Inferior parietal cortex (tissue), 1 donor: Measurements from ENCODE around the gene TTC7B.

Source experiments
- DNase-seq: peaks from one replicate; pipeline ENCODE4 v3.0.0-alpha.2; 2016; ENCODE audit errors: extremely low spot score

The TTC7B gene

DNA sequence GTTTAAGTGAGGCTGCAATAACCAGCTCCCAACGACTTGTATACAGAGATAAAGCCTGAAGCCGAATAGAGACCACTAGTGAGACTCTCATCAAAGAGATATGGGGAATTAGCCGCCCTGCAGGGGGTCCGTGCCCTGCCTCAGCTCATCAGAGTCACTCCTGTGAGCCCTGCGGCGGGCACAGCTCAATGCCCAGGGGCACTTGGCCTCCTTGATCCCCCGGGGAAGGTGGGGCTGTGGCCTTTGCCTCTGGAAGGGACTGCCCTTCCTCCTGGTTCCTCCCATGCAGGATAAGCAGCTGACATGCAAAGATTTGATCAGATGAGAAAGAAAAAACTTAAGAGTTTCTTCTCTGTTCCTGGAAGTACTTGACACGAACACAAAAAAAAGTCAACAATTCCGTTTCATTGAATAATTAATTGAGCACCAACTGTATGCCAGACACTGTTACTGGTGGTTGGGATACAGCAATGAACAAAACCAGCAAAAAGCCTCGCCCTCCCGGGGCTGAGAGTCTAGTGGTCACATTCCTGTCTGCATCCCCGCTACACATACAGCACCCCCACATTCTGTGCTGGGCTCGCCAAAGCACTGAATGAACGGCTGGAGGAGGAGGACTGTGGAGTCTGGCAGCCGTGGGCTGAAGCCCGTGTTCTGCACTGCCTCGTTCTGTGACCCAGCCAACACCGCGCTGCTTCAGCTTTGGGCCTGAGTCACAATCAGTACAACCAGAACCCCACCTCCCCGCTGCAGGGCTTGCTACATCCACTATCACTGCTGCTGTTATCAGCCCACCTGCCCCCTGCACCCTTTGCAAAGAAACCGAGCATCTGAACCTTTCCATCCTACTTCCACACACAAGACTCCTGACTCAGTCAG is 10.3 kb downstream of the TTC7B start:
- DNase-seq: peak; percentile 45

DNA sequence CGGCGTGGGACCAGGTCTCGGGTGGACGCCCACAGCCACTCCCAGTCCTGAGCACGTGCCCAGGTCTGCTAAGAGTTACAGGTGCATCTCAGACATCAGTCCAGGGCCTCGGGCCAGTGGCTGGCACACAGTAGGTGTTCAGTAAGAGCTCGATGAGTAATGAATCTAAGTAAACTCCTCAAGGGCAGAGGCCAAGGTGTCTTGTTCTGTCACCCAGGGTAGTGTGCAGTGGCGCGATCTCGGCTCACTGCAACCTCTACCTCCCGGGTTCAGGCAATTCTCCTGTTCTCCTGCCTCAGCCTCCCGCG is 11.2 kb downstream of the TTC7B start:
- DNase-seq: no peak

DNA sequence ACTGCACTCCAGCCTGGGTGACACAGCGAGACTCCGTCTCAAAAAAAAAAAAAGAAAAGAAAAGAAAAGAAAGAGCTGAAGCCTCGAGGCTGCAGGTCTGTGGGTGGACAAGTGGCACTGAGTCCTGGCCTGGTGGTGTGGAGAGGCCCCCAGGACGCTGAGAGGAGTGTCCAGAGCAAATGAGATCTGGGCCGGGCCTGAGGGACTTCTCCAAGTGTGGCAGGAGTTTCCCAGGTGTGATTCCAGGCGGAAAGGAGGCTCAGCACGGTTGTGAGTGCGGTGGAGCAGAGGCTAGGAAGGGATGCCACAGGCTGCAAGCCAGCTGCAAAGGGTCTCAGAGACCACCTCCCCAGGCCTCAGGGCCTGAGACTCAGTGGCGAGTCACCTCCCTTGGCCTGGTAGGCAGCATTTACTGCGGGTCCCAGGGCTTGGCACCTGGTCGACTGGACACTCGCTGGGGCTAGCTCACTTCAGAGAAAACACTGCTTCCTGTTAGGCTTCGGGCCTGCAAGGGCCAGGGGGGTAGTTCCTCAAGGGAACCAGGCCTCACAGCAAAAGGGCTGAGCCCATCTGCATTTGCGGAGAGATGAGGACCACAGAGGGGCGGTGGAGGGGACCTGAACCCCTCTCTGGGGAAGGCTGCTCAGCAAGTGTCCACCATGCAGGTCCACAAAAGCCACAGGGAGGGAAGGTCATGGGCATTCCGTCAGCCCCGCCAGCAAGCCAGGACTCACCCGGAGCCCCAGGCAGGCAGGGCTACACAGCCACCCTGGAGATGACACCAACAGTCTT is 11.7 kb downstream of the TTC7B start:
- no peak for DNase-seq

DNA sequence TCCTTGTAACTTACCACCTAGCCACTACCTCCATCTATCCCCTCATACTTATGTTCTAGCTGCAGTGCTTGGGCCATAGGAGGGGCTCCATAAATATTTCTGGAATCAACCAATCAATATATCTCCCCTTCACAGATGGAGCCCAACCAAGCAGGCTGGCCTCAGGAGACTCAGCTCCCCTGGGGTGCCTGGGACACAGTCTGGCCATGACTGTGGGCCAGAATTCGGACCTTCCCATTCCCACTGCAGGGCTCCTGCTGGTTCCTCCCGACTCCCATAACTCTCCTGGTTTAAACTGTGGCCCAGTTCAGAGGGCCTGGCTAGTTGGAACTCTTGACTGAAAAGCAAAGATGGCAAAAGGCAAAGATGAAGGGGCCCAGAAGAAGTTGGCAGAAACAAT is 13.0 kb downstream of the TTC7B start:
- DNase-seq: no peak

DNA sequence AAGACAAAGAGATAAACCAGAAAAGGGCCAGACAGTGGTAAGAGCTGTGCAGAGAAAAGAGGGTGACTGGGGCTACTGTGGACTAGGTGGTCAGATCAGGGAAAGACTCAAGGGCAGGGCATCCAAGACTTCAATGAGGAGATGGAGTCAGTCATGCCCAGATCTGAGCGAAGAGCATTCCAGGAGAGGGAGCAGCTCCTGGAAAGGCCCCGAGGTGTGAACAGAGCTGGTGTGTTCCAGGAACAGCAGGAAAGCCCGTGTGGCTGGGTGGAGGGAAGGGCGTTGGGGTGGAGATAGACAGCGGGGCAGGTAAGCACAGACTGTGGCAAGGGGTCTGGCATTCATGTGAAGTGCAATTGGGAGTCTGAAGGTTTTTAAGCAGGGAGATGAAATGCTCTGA is 16.8 kb downstream of the TTC7B start:
- DNase-seq: no peak

DNA sequence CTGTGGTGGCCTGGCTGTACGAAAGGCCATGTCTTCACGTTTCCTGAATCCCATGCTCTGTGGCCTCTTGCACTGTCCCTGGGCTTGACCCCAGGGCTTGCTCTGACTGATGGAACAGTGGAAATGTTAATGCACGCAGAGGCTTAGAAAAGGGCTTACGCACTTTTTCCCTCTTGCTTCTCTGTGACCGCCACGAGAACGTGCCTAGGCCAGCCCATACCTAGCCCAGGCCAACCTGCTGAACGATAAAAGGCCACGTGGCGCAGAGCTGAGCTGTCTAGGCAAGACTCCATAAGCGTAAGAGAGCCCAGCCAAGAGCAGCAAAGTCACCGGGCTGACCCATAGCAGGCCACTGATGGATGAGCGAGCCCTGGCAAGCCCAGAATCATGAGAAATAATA is 18.3 kb downstream of the TTC7B start:
- DNase-seq: no peak

DNA sequence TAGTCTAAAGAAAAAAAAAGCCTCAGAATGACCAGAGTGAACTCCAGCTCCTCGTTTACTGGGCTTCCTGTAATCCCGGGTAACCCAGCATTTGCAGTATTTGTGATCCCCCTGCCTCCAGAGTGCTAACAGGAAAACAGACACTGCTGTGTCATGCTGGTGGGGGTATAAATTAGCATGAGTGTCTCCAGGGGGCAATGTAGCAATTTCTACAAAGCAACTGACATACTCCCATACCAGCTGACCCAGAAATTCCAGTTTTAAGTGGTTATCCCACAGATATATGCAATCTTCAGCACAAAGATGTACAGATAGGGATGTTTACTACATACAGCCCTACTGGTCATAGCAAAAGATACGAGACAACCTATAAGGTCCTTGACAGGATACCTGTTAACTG is 18.8 kb downstream of the TTC7B start:
- no peak for DNase-seq

DNA sequence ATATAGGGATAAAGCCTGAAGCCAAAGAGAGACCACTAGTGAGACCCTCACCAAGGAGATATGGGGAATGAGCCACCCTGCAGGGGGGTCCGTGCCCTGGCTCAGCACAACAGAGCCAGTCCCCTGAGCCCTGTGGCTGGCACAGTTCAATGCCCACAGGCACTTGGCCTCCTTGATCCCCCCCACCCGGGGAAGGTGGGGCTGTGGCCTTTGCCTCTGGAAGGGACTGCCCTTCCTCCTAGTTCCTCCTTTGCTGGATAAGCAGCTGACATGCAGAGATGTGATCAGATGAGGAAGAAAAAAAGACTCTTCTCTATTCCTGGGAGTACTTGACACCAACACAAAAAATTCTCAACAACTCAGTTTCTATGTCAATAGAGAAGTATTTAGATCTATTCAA is 19.9 kb downstream of the TTC7B start:
- no peak for DNase-seq

DNA sequence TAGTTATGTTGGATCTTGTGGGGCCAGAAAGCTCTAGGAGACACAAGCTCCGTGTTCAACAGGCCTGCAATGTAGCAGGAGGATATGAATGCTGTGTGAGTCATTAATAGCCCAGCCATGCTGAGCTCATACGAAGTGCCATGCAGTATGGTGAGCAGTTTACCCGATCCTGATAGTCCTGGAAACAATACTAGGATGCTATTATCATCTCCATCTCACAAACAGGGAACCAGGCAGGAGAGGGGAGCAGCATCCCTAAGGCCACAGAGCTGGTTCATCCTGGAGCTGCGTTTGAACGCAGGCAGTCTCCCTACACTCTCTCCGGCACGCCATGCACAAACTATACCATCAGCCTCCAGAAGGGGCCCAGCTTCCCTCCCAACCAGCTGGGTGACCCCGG is 20.5 kb downstream of the TTC7B start:
- DNase-seq: no peak

DNA sequence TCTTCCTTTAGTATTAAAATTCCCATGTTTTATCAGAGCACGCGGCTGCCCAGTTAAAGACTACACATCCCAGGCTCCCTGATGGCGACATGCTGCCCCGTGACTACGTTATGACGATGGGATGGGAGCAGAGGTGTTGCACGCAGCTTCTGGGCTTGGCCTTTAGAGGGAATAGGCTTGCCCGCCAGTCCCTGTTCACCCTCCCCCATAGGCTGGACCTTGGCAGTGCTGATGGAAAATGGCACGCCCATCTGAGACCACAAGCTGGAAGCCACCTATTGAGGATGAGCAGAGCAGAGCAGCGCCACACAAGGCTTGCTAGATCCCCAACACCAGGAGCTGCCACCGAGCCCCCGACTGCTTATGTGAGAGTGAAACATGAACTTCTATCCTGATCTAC is 24.7 kb downstream of the TTC7B start:
- DNase-seq: no peak

DNA sequence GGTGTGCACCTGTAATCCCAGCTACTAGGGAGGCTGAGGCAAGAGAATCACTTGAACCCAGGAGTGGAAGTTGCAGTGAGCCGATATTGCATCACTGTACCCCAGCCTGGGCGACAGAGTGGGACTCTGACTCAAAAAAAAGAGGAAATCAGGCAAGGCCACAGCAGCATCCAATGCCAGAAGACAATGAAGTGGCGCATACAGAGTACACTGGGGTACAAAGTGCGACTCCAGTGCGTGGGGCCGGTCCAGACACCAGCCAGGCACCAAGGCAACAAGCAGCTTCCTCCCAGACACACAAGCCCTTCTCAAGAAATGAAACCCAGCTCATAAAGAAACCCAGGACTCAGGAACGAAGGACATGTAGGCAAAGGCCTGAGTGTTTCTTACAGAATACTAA is 28.2 kb downstream of the TTC7B start:
- no peak for DNase-seq

DNA sequence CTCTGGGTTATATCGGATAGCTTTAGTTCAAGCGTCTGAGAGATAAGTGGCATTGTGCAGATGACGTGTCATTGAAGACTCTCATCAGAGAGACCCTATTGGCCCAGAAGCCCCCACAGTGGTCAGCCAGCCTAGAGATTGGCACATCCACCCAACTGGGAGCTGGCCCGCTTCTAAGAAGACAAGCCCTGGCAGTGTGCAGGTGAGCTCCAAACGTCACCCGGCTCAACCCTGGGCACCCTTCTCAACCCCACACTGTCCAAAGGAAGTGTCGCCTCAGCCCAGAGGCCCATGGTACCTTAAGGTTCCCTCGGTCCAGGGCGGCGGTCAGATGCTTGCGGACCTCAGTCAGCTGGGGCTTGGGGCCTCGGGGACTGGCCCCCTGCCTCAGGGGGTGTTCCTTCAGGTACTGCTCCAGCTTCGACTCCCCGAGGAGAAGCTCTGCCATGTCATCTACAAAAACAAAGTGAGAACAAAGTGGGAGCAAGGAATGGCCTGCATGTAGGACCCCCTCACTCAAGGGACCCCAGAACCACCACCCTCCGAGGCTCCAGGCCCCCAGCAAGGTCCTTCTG is 30.3 kb downstream of the TTC7B start:
- DNase-seq: no peak

DNA sequence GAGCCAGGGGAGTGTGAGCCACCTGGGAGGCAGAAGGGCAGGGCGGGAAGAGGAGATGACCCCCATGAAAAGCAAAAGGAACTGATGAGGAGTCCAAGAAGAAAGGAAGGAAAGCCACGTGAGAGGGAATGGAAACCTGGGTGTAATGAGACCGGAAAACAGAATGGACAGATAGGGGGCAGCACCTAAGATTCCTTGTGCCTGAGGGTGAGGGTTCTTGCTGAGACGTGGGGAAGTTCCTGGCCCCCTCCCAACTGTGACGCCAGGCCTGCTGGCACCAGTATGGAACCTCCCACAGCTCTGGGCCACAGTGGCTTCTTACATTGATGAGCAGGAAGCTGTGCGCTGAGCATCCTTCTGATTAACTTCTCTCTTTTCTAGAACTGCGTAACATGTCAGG is 30.8 kb downstream of the TTC7B start:
- peak; percentile 42 for DNase-seq

DNA sequence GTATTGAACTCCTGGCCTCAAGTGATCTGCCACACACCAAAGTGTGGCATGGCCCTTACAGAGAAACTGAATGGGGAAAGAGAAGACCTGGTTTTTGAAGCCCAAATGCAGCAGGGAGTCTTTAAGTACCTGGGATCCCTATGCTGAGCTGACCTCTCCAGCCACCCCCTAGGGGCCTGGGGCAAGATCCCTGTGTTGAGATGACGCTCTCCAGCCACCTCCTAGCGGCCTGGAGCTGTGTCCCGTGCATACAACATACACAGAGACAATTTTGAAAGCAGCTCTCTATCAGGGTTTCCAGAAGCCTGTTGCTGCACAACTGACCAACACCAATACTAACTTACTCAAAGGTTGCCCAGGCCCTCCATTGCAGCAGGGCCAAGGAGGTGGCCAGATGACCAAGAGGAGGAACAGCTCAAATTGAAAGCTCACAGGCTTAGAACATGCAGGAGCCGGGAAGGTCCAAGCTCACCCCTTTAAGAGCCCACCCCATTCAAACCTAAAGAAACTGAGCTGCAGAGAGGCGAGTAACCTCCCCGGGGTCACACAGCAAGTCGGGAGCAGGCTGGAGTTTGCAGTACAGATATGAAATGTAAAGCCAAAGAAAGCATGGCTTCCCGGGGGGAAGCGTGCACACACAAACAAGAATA is 31.5 kb downstream of the TTC7B start:
- no peak for DNase-seq

DNA sequence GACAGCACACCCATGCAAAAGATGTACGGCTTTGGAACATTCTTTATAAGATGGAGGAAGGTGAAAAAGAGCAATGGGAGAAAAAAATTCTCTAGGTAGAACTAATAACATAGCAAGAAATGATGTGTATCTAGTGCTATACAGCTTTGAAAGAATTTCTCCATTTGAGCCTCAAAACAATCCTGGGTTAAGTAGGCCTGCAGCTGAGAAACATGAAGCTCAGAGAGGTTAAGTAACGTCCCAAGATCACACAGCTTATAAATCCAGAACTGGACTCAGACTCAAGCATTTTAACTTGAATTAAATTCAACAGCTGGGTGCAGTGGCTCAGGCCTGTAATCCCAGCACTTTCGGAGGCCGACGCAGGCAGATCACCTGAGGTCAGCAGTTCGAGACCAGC is 32.9 kb downstream of the TTC7B start:
- DNase-seq: no peak

DNA sequence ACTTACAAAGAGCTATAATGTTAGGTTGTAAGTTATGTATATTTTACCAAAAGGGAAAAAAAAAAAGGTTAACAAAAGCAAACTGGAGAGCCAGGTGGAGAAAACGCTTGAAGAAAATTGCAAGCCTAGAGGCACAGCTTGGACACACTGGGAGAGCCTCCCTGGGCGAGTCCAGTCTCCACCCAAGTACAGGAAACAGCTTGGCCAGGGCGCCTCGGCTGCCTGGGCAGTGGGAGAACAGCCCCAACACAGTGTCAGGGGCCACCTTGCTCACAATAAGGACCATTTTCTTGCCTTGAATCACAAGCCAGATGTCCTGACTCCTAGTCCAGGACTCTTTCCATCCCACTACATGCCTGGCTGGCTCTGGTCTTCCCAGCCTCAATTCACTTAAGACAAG is 33.3 kb downstream of the TTC7B start:
- no peak for DNase-seq

DNA sequence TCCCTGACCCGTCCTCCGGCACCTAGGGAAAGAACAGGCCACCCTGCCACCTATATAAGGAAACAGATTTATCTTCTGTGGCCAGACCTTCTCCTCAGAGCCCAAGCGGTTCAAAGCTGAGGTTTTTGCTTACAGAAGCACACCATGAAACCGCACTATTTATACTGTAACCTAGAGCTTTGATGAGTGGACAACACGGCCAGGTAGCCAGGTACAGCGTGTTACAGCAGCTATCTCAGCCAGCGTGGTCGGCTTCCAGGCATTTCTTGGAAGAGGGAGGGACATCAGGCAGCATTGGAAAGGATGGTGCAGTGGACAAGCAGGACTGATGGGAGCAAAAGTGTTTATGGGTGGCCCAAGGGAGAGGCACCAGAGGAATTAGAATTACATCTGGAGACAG is 34.4 kb downstream of the TTC7B start:
- DNase-seq: no peak

DNA sequence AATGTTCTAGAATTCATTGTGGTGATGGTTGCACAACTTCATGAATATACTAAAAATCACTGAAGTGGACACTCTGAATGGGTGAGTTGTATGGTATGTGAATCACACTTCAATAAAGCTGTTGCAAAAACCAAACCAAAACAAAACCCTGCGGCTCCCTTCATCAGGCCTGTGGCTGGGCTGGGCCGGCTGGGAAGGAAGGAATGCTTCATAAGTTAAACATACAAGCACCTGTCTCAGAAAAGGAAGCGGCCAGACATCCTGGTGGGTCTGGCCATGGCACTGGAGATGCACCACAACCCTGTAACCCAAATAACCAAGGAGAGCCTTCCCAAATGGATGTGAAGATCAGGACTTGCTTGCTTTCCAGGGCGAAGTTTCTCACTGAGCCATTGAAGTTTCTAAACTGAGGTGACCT is 34.9 kb downstream of the TTC7B start:
- no peak for DNase-seq

DNA sequence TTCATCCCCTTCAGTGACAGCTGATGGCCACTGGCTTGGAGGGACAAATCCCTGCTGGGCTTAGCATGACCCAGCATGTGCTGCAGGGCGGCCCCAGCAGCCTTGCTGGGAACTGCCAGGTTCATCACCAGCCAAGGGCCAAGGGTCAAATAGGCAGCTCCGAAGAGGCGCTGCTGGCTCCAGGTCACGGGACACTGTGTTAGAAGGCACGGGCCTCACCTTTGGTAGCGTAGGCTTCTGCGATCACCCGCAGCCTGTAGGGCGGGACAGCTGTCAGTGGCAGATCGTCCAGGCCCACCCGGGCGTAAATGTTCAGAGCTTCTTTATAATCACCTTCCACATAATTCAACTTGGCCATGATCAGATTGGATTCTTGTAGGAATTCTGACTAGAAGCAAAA is 35.7 kb downstream of the TTC7B start:
- DNase-seq: no peak

DNA sequence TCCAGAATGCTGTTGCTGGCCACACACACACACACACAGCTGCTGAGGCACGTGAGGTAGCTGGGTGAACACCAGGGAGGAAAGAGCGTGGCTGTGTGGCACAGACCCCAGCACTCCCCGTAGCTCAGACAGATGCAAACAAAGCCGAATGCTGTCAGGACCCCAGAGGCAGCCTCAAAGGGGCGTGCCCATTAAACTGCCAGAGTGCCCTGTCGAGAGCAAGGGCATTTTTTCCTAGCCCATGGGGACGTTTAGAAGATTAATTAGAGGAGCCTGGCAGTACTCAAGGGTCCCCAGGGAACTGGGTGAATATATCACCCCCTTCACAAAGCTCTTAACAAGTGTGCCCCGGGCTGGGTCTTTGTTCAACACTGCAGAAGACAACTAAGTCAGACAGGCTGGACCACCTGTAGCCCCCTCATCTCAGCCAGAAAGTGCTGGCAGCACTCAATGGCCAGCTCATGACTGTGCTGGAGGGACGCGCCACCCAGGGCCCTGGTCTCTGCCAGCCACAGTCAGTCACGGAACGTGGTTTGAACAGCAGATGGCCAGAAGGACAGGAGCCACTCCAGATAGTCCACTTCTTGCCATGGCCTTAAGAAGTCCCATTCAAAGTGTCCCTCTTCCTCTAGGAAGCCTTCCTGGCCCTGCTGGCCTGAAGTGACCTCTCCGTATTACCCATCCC is 37.5 kb downstream of the TTC7B start:
- DNase-seq: no peak

DNA sequence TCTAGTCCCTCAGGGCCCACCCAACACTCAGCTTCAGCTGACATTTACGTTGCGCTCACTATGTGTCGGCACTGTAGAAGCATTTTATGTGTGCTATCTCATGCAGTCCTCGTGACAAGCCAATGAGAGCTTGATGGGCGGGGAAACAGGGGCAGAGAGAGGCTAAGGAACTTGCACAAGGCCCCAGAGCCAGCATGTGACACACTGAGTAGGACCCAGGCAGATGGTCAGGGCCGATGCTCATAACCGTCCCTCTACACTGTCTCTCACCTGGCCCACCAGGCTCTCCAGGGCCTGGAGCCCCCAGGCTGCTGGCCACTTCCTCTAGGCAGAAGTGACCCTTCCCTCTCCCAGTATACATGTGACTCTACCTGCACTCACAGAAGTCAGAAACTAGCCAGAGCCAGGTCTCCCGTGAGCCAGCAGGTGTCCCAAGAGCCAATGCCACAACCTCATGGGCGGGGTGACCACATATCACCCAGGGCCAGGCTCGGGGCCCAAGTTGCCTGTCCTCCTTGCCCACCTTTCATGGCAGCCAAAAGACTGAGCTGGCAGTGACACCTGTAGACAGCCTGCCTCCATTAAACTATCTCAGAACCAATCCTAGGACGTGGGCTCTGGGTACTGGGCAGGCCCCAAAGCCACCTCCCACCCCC is 38.3 kb downstream of the TTC7B start:
- DNase-seq: no peak
